ENCODE results near the gene UMAD1.

GRCh38 chr7:7769710-7770627 lies 129.4 kb downstream of the UMAD1 start:
- no peak for TF ChIP-seq POLR2A (IDR thresholded peaks at IDR 0.05; ENCODE audit: low read length)
- TF ChIP-seq GATA1 (IDR thresholded peaks at IDR 0.05; ENCODE audit: low read depth, low read length): no peak
